Tibial nerve (tissue), 4 donors: ENCODE data around the gene ZC3H8. TPM values are rescaled to one million over a fixed set of nuclear protein-coding genes. Genes with fewer than 3 reads are reported as not detected.

Experiments used
- DNase-seq, 2 donors: peaks; one replicate each; pipeline ENCODE4 v3.0.0-alpha.2; 2019; ENCODE audit warnings: low spot score in 2 of 2
- H3K27ac ChIP-seq, 4 donors: fragments of 200-600 bp; sonication (generic) in 3 of 4; one replicate each; pipeline ENCODE4 v1.5.1; 2017 to 2019; ENCODE audit warnings: mild to moderate bottlenecking in 1 of 4
- H3K27me3 ChIP-seq, 2 donors: fragments of 200-600 bp; sonication (generic) in 1 of 2; one replicate each; pipeline versions ENCODE4 v1.5.1 to v1.6.0; 2017 to 2019
- H3K36me3 ChIP-seq, 3 donors: fragments of 200-600 bp; sonication (generic); one replicate each; pipeline ENCODE4 v1.5.1; 2018 to 2019
- H3K4me1 ChIP-seq, 4 donors: fragments of 200-600 bp; sonication (generic) in 3 of 4; one replicate each; pipeline ENCODE4 v1.5.1; 2017 to 2019
- H3K4me3 ChIP-seq, 4 donors: fragments of 200-600 bp; sonication (generic) in 3 of 4; one replicate each; pipeline ENCODE4 v1.5.1; 2017 to 2019; ENCODE audit warnings: mild to moderate bottlenecking in 1 of 4, moderate library complexity in 1 of 4
- H3K9me3 ChIP-seq, 4 donors: fragments of 200-600 bp; sonication (generic) in 3 of 4; one replicate each; pipeline ENCODE4 v1.5.1; 2017 to 2019
- CTCF ChIP-seq, 5 experiments: fragments of 200-600 bp in 3 of 5; fragments of 450-650 bp in 2 of 5; sonication (generic) in 3 of 5; IDR thresholded peaks; one replicate each; pipeline ENCODE4 v1.5.1; 2016 to 2019; ENCODE audit warnings: antibody characterized with exemption in 5 of 5, mild to moderate bottlenecking in 3 of 5, moderate library complexity in 2 of 5
- EP300 ChIP-seq, 2 donors: sonication (generic); formaldehyde crosslinking; IDR thresholded peaks; one replicate each; pipeline ENCODE4 v1.6.1; 2017; ENCODE audit warnings: antibody characterized with exemption in 2 of 2, mild to moderate bottlenecking in 1 of 2
- POLR2A ChIP-seq, 2 donors: fragments of 450-650 bp; IDR thresholded peaks; one replicate each; pipeline ENCODE4 v1.6.1; 2017; ENCODE audit warnings: antibody characterized with exemption in 2 of 2, mild to moderate bottlenecking in 2 of 2, moderate library complexity in 2 of 2
- WGBS, 2 donors: methylation state at CpG; one replicate each; pipeline ENCODE4 v1.1.5; 2018; 5-methylcytosine and 5-hydroxymethylcytosine counted together
- total RNA-seq, 4 donors: library from RNA; depleted of rRNA; stranded (reverse); fragments of >200 nt; gene quantifications; one replicate each; pipeline ENCODE4 v1.1.0, GENCODE V29; 2016

Gene ZC3H8
- total RNA-seq, 4 donors from 2014 or later: 3.5 to 81.6 (median 5.7) TPM

- Histone ChIP-seq H3K27me3 (no peaks in the 10 kb centered on the region), H3K4me3 (no peak overlapping the region), H3K36me3 (no peaks in the 10 kb centered on the region), H3K4me1 (no peaks in the 10 kb centered on the region), H3K9me3 (no peaks in the 10 kb centered on the region), H3K27ac (no peak overlapping the region)
- no peak for DNase-seq
- TF ChIP-seq EP300 (IDR thresholded peaks at IDR 0.05) (no peak), CTCF (IDR thresholded peaks at IDR 0.05) (no peak), POLR2A (IDR thresholded peaks at IDR 0.05) (no peak)
- 86 to 90% methylated on average over 1 of the region's 1 CpG for WGBS, 2 donors
Measured at GRCh38 chr2:112268547-112268946, 13.7 kb upstream of the ZC3H8 start.

- Histone ChIP-seq H3K27me3 (no peaks in the 10 kb centered on the region), H3K36me3 (no peaks in the 10 kb centered on the region), H3K9me3 (peaks cover 0 to 9% (median 1%) of the 10 kb centered on the region in 4 donors), H3K4me1 (peaks cover 0 to 7% (median 0%) of the 10 kb centered on the region in 4 donors), H3K4me3 (no peak overlapping the region), H3K27ac (no peak overlapping the region)
- TF ChIP-seq CTCF (IDR thresholded peaks at IDR 0.05) (no peak), POLR2A (IDR thresholded peaks at IDR 0.05) (no peak), EP300 (IDR thresholded peaks at IDR 0.05) (no peak)
- no peak for DNase-seq
Measured at GRCh38 chr2:112262876-112263275, 8.0 kb upstream of the ZC3H8 start.

GRCh38 chr2:112260295-112260625 lies 5.4 kb upstream of the ZC3H8 start:
- 85 to 97% methylated on average over 3 of the region's 3 CpGs for WGBS, 2 donors
- peaks cover 0 to 9% (median 1%) of the 10 kb centered on the region in 4 donors for H3K4me1 ChIP-seq

GRCh38 chr2:112259509-112260294 lies 4.9 kb upstream of the ZC3H8 start:
- no peaks in the 10 kb centered on the region for H3K27me3 ChIP-seq
- peaks cover 0 to 9% (median 1%) of the 10 kb centered on the region in 4 donors for H3K9me3 ChIP-seq
- H3K4me1 ChIP-seq: peaks cover 0 to 11% (median 2%) of the 10 kb centered on the region in 4 donors
- peak in 1 of 2 donors; percentile 27 for TF ChIP-seq EP300 (IDR thresholded peaks at IDR 0.05)
- peak; percentile 85 to 96 (median 90) for TF ChIP-seq CTCF (IDR thresholded peaks at IDR 0.05)
- no peak for TF ChIP-seq POLR2A (IDR thresholded peaks at IDR 0.05)
- no peak overlapping the region for H3K27ac ChIP-seq
- no peak overlapping the region for H3K4me3 ChIP-seq
- peak; percentile 64 to 89 for DNase-seq
- H3K36me3 ChIP-seq: no peaks in the 10 kb centered on the region
- WGBS, 2 donors: 22 to 27% methylated on average over 13 to 15 of the region's 15 CpGs

More at GRCh38 chr2:112260295-112260625, 5.4 kb upstream of the ZC3H8 start:
- DNase-seq: no peak
- Histone ChIP-seq H3K27me3 (no peaks in the 10 kb centered on the region), H3K27ac (no peak overlapping the region), H3K4me3 (no peak overlapping the region), H3K9me3 (peaks cover 0 to 9% (median 1%) of the 10 kb centered on the region in 4 donors), H3K36me3 (no peaks in the 10 kb centered on the region)
- no peak for TF ChIP-seq EP300 (IDR thresholded peaks at IDR 0.05)
- no peak for TF ChIP-seq POLR2A (IDR thresholded peaks at IDR 0.05)
- no peak for TF ChIP-seq CTCF (IDR thresholded peaks at IDR 0.05)

- no peak for DNase-seq
- Histone ChIP-seq H3K36me3 (no peaks in the 10 kb centered on the region), H3K27ac (no peak overlapping the region), H3K4me3 (no peak overlapping the region), H3K4me1 (peaks cover 0 to 18% (median 2%) of the 10 kb centered on the region in 4 donors), H3K9me3 (peaks cover 0 to 1% (median 0%) of the 10 kb centered on the region in 4 donors), H3K27me3 (no peaks in the 10 kb centered on the region)
- 74 to 85% methylated on average over 4 of the region's 4 CpGs for WGBS, 2 donors
- TF ChIP-seq CTCF (IDR thresholded peaks at IDR 0.05): no peak
- TF ChIP-seq EP300 (IDR thresholded peaks at IDR 0.05): no peak
- no peak for TF ChIP-seq POLR2A (IDR thresholded peaks at IDR 0.05)
Measured at GRCh38 chr2:112257575-112257974, 2.7 kb upstream of the ZC3H8 start.
